Measurements from ENCODE around the gene NGF. TPM values are rescaled to one million over a fixed set of nuclear protein-coding genes. Genes with fewer than 3 reads are reported as not detected.

NGF gene
- total and polyA plus RNA-seq, 2 of the 8 experiments (the other 6 are each of a cell fraction or from before 2014, with no cell fraction given): 1.6 TPM; not detected in 1

DNA sequence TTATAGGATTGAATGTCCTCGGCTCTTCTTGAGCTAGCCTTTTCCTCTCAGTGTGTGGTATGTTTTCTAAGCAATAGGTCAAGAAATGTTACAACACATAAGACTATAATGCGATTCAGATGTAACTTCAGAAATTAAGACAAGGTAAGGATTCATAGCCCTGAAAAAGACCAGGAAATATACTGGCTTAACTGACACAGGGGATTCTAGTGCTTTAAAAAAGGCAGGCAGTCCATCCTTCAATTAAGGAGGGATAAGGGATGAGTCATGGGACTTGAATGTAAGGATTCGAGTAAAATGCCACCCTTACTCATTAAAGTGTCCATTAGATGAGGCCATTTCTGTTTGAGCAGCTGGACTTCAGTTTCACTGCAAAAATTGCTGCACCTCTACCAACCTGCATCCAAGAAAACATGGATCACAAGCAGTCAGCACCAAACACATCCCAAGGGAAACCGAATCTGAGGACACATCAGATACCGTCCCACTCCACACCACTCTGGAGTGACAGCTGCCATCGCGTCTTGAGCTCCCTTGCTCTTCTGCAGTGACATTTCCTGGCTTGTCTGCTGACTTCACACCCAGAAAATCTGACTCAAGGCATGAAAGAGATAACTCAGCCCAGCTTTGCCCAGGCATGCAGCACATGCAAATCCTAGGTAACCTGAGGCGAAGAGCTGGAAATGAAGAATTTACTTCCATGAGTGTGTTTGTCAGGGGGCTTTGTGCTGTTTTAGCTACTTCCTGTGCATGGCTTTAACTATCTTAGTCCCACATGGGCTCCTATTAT lies 37.8 kb downstream of the NGF start:
- no peaks in the 10 kb centered on the region for H3K9me3 ChIP-seq (ENCODE audit: insufficient read depth in 2 of 2, low read depth in 1 of 2, low read length in 1 of 2)
- peak overlapping the region; percentile 26; the same call in 1 of the 2 replicates for H2BK5ac ChIP-seq (ENCODE audit: low read depth, low read length)
- no peaks in the 10 kb centered on the region for H4K20me1 ChIP-seq (replicated peaks in 1 of 2; ENCODE audit: control insufficient read depth in 1 of 2, insufficient read depth in 2 of 2, low read length in 2 of 2)
- H2BK20ac ChIP-seq (ENCODE audit: low read length): 0 out of 2 replicates have a peak overlapping the region, but pooled peaks have one; percentile 8
- 0 out of 4 replicates have a peak, but pooled peaks cover 0 to 3% of the 10 kb centered on the region in 2 experiments for H3K79me2 ChIP-seq (ENCODE audit: control insufficient read depth in 1 of 2, insufficient read depth in 2 of 2, low read length in 2 of 2)
- H4K5ac ChIP-seq (ENCODE audit: insufficient read length, low read depth, low read length): no peak overlapping the region
- peaks cover 0 to 7% (median 3%) of the 10 kb centered on the region in 4 experiments; a peak in 3 of 7 replicates for H3K4me1 ChIP-seq (replicated peaks in 1 of 4; ENCODE audit: control insufficient read depth in 3 of 4, insufficient read depth in 4 of 4, low read length in 3 of 4)
- H3K4me3 ChIP-seq (ENCODE audit: extremely low read depth in 1 of 4, insufficient read depth in 2 of 4, low read depth in 3 of 4, low read length in 4 of 4): no peak overlapping the region
- 88% methylated on average over 8 of the region's 8 CpGs; no CpG with 5 or more reads in 1 of the 2 experiments for WGBS, 2 experiments (ENCODE audit: extremely low coverage in 1 of 2, insufficient coverage in 1 of 2, insufficient read length in 1 of 2, insufficient replicate concordance in 2 of 2, low coverage in 1 of 2, low lambda C conversion rate in 2 of 2, missing lambda C conversion rate in 1 of 2)
- POLR2A ChIA-PET (ENCODE audit: partially characterized antibody): interaction anchor here (0.8 kb wide), 1 partner anchor 38 kb away, joined by 3 read pairs; the partner anchor contains the start of gene NGF
- no peak overlapping the region for H4K91ac ChIP-seq (replicated peaks; ENCODE audit: insufficient read length, low read length)
- H3K14ac ChIP-seq (ENCODE audit: insufficient read length): no peak overlapping the region
- H3K23me2 ChIP-seq (ENCODE audit: low read depth, low read length): peaks cover 4% of the 10 kb centered on the region; the same call in 1 of the 2 replicates
- no peak overlapping the region for H3K27ac ChIP-seq (ENCODE audit: low read depth, low read length)
- TF ChIP-seq MAX (IDR thresholded peaks at IDR 0.05) (peak; percentile 41; the same call in 1 of the 2 replicates), JUND (IDR thresholded peaks at IDR 0.05; ENCODE audit: low read length) (peak; percentile 39; the same call in 1 of the 2 replicates), E2F6 (IDR thresholded peaks at IDR 0.05) (0 out of 2 replicates have a peak, but pooled peaks have one; percentile 22), POLR2AphosphoS5 (IDR thresholded peaks at IDR 0.05; ENCODE audit: low read depth, low read length) (no peak), EGR1 (IDR thresholded peaks at IDR 0.05; ENCODE audit: borderline replicate concordance, low read depth, low read length) (no peak), KDM4A (IDR thresholded peaks at IDR 0.05; ENCODE audit: low read depth, low read length, severe bottlenecking) (no peak), HDAC6 (IDR thresholded peaks at IDR 0.05; ENCODE audit: low read depth, low read length) (no peak), PHF8 (conservative IDR thresholded peaks at IDR 0.05; ENCODE audit: low read depth, low read length) (no peak), ASH2L (IDR thresholded peaks at IDR 0.05; ENCODE audit: low read length) (no peak)
- no peak overlapping the region for H4K8ac ChIP-seq (ENCODE audit: extremely low read depth, insufficient read depth, low read length)
- no peak overlapping the region for H3K23ac ChIP-seq (ENCODE audit: insufficient read length)
- H3K36me3 ChIP-seq (ENCODE audit: control insufficient read depth in 2 of 4, insufficient read depth in 4 of 4, low read length in 3 of 4): no peaks in the 10 kb centered on the region
- 0 out of 2 replicates have a peak overlapping the region, but pooled peaks have one; percentile 16 for H3K18ac ChIP-seq (ENCODE audit: extremely low read depth, low read length)
- H3K79me1 ChIP-seq (ENCODE audit: low read depth, low read length): no peaks in the 10 kb centered on the region
- no peak for DNase-seq (ENCODE audit: low read depth in 1 of 2, low spot score in 2 of 2)
- H2BK15ac ChIP-seq (ENCODE audit: low read length): no peak overlapping the region
- H2AK5ac ChIP-seq (ENCODE audit: low read depth, low read length): no peak overlapping the region; the same call in 1 of the 2 replicates
- H3K56ac ChIP-seq (replicated peaks; ENCODE audit: insufficient read length, low read depth, low read length): no peak overlapping the region
- CTCF ChIA-PET (ENCODE audit: partially characterized antibody): interaction anchor here (0.8 to 5.2 kb wide), 9 partner anchors 8 to 166 kb away, joined by 3 to 34 read pairs (median 3); no protein-coding TSS in a partner anchor
- peak overlapping the region; percentile 67 for H2AFZ ChIP-seq (ENCODE audit: low read length)
- no peak overlapping the region for H3K4ac ChIP-seq (replicated peaks; ENCODE audit: insufficient read length, low read depth, low read length)
- no peak overlapping the region for H2BK12ac ChIP-seq (ENCODE audit: low read depth, low read length)
- no peak for FAIRE-seq
- 0 out of 7 replicates have a peak, but pooled peaks cover 0 to 1% (median 0%) of the 10 kb centered on the region in 4 experiments for H3K27me3 ChIP-seq (replicated peaks in 1 of 4; ENCODE audit: control insufficient read depth in 3 of 4, extremely low read depth in 1 of 4, insufficient read depth in 3 of 4, low read length in 3 of 4)
- peak overlapping the region in 1 of 4 experiments; percentile 40; a peak in 1 of 7 replicates for H3K9ac ChIP-seq (replicated peaks in 1 of 4; ENCODE audit: extremely low read depth in 1 of 4, low read depth in 3 of 4, low read length in 3 of 4)
- H2BK120ac ChIP-seq (replicated peaks; ENCODE audit: low read depth, low read length): no peak overlapping the region
- H3K4me2 ChIP-seq (ENCODE audit: insufficient read depth in 1 of 2, low read depth in 2 of 2, low read length in 2 of 2): no peak overlapping the region

Measured in H1 (cell line).